Measurements from ENCODE around the gene METTL23.

Gene METTL23

GRCh38 chr17:76755285-76755684 lies 28.6 kb downstream of the METTL23 start:
- no peak for DNase-seq (ENCODE audit: low read depth in 4 of 4, low spot score in 1 of 4)

GRCh38 chr17:76757256-76757655 lies 30.6 kb downstream of the METTL23 start:
- DNase-seq (ENCODE audit: low read depth in 4 of 4, low spot score in 1 of 4), result no peak

- DNase-seq (ENCODE audit: low read depth in 4 of 4, low spot score in 1 of 4), result no peak
Observed at GRCh38 chr17:76758570-76758969, 31.9 kb downstream of the METTL23 start.

- DNase-seq (ENCODE audit: low read depth in 4 of 4, low spot score in 1 of 4), result peak in 2 of 4 experiments; percentile 22 to 34
Observed at GRCh38 chr17:76772842-76773525, 46.3 kb downstream of the METTL23 start.

- DNase-seq (ENCODE audit: low read depth in 4 of 4, low spot score in 1 of 4), result no peak
Observed at GRCh38 chr17:76775021-76775600, 48.5 kb downstream of the METTL23 start.

GRCh38 chr17:76781056-76781982 lies 54.7 kb downstream of the METTL23 start:
- DNase-seq (ENCODE audit: low read depth in 4 of 4, low spot score in 1 of 4), result no peak

GRCh38 chr17:76783146-76783545 lies 56.5 kb downstream of the METTL23 start:
- no peak for DNase-seq (ENCODE audit: low read depth in 4 of 4, low spot score in 1 of 4)
